Activated naive CD4-positive, alpha-beta T cell treated with anti-CD3 and anti-CD28 coated beads for 36 hours (primary cell): ENCODE data around the gene TMOD4. TPM values are rescaled to one million over a fixed set of nuclear protein-coding genes. Genes with fewer than 3 reads are reported as not detected.
"Not testable (repeated sequence)": the region's sequence is repeated elsewhere in the genome, so short reads cannot be mapped to it uniquely, and the experiment has no call there.

ENCODE experiments used
- CTCF ChIA-PET: fragments of 350-600 bp; sonication (Branson Sonifier 250); formaldehyde crosslinking; loops from one replicate; lab custom pipeline; 2021; ENCODE audit warnings: antibody characterized with exemption; lab: Charles Lee
- DNase-seq: peaks from one replicate; pipeline ENCODE4 v3.0.0-alpha.2; 2020
- H3K27ac Mint-ChIP-seq: one replicate; pipeline ENCODE4 v1.8.0; 2021; ENCODE audit warnings: mild to moderate bottlenecking, mixed read lengths
- H3K27me3 Mint-ChIP-seq: one replicate; pipeline ENCODE4 v1.8.0; 2021; ENCODE audit warnings: low read depth, mixed read lengths
- H3K36me3 Mint-ChIP-seq: one replicate; pipeline ENCODE4 v1.8.0; 2021; ENCODE audit warnings: low read depth, mixed read lengths
- H3K4me1 Mint-ChIP-seq: one replicate; pipeline ENCODE4 v1.8.0; 2021; ENCODE audit warnings: low read depth, mixed read lengths
- H3K4me3 Mint-ChIP-seq: one replicate; pipeline ENCODE4 v1.8.0; 2021; ENCODE audit warnings: mild to moderate bottlenecking, moderate library complexity, mixed read lengths
- H3K9me3 Mint-ChIP-seq: one replicate; pipeline ENCODE4 v1.8.0; 2021; ENCODE audit warnings: mixed read lengths
- intact Hi-C: fragments of 100-400 bp; cut with micrococcal nuclease; formaldehyde crosslinking; loops from one replicate; pipeline ENCODE4 v1.15.1; 2023
- total RNA-seq, 2 experiments: library from RNA; stranded (reverse); gene quantifications; one replicate each; pipeline ENCODE4 v1.2.3, GENCODE V29; 2021

The TMOD4 gene
- total RNA-seq = 1 to 10 TPM in 1 of 2 experiments, under 1 TPM in 1; 0.98 to 1.1 TPM

DNA sequence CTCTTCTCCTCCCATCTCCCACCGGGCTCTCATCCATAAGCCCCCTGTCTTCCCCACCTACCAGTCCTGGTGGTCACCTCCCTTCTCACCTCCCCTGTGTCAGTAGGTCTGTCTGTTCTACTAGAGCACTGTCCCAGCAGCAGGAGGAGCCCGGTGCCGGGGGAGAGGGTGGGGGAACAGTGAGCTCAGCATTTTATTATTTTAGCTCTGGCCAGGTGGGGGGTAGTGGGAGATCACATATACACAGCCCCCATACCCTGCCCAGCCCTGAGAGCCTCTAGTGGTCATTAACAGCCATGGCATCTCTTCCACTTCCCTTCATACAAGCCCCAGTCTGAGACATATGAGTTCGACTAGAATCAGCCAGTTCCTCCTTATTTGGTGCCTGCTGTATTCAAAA is at the start of gene TMOD4:
TMOD4 (minus strand) TSS at position 119 of the 400 bp plus-strand sequence. CDS start 1,106 bp downstream, outside the sequence.
- CTCF ChIA-PET = interaction anchor here (0.7 to 1.8 kb wide), 4 partner anchors 9 to 76 kb away, joined by 3 to 5 read pairs (median 4); partner anchors contain the start of genes LYSMD1 and SCNM1
- H3K27ac Mint-ChIP-seq = peak within 1 kb of the TSS; percentile 63
- H3K36me3 Mint-ChIP-seq = peaks cover 29% of the 10 kb centered on the region
- H3K4me3 Mint-ChIP-seq = no peak within 1 kb of the TSS
- H3K4me1 Mint-ChIP-seq = no peaks in the 10 kb centered on the region
- DNase-seq = no peak
- no peaks in the 10 kb centered on the region for H3K9me3 Mint-ChIP-seq
- intact Hi-C loops = no loop called here
- H3K27me3 Mint-ChIP-seq = no peaks in the 10 kb centered on the region

DNA sequence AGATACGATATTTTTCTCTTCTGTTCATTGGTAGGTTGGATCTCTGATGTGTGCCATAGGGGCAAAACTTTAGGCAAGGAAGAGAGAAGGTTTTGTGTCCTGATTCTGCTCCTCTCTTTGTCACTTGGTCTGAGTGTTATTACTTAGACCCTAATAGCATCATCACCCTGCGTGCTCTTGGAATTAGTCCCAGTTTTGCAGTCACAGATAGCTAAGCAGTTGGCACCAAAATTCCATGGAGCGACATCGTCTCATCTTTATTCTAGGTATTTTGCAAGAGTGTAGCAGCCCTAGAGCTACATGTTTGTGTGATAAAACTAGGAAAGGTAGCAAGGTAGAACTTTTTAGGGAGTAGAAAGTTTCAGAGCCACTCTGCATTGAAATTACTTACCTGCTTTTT is 46.3 kb upstream of the TMOD4 start:
- intact Hi-C loops = no loop called here
- peaks cover 12% of the 10 kb centered on the region for H3K4me1 Mint-ChIP-seq
- H3K9me3 Mint-ChIP-seq = no peaks in the 10 kb centered on the region
- H3K36me3 Mint-ChIP-seq = peaks cover 12% of the 10 kb centered on the region
- CTCF ChIA-PET = no interaction called here
- H3K27me3 Mint-ChIP-seq = no peaks in the 10 kb centered on the region
- no peak overlapping the region for H3K27ac Mint-ChIP-seq
- DNase-seq = no peak
- no peak overlapping the region for H3K4me3 Mint-ChIP-seq

DNA sequence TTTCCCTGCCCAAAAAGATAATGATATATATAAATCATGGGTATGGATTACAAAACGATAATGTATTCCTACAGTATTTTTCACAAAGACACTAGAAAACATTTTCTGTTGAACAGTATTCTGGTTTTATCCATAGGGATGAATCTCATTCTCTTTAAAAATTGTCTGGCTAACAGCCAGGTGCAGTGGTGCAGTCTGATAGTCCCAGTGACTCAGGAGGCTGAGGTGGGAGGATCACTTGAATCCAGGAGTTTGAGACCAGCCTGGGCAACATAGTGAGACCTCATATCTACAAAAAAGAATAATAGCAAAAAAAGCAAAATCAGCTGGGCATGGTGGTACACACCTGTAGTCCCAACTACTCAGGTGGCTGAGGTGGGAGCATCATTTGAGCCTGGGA is 45.8 kb upstream of the TMOD4 start:
- H3K4me1 Mint-ChIP-seq = peaks cover 13% of the 10 kb centered on the region
- peaks cover 9% of the 10 kb centered on the region for H3K36me3 Mint-ChIP-seq
- no peaks in the 10 kb centered on the region for H3K9me3 Mint-ChIP-seq
- no peak overlapping the region for H3K27ac Mint-ChIP-seq
- H3K4me3 Mint-ChIP-seq = no peak overlapping the region
- no peak for DNase-seq
- intact Hi-C loops = no loop called here
- CTCF ChIA-PET = no interaction called here
- H3K27me3 Mint-ChIP-seq = no peaks in the 10 kb centered on the region

DNA sequence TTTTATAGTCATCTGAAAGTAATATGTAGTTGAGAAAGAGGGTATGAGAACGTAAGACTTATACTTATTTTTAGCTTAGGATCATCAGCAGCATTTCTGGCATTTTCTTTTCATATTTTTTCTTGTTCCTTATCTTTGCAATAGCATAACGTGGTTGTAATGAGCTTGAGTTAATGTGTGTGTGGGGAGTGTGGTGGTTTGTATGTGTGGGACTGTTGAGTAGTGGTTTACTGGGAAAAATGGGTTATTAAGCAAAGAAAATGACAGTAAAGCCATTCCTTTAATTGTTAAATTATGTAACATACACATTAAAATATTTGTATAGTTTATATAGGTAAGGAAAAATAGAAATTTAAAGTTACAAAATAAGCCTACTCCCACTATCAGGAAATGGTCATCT is 37.8 kb upstream of the TMOD4 start:
- Mint-ChIP-seq H3K27me3 (no peaks in the 10 kb centered on the region), H3K36me3 (peaks cover 28% of the 10 kb centered on the region), H3K4me1 (peaks cover 48% of the 10 kb centered on the region), H3K9me3 (no peaks in the 10 kb centered on the region), H3K27ac (no peak overlapping the region), H3K4me3 (no peak overlapping the region)
- DNase-seq = no peak
- CTCF ChIA-PET = interaction anchor here (0.6 to 0.8 kb wide), 3 partner anchors 14 to 696 kb away, joined by 3 to 4 read pairs (median 3); no protein-coding TSS in a partner anchor
- intact Hi-C loops = no loop called here

DNA sequence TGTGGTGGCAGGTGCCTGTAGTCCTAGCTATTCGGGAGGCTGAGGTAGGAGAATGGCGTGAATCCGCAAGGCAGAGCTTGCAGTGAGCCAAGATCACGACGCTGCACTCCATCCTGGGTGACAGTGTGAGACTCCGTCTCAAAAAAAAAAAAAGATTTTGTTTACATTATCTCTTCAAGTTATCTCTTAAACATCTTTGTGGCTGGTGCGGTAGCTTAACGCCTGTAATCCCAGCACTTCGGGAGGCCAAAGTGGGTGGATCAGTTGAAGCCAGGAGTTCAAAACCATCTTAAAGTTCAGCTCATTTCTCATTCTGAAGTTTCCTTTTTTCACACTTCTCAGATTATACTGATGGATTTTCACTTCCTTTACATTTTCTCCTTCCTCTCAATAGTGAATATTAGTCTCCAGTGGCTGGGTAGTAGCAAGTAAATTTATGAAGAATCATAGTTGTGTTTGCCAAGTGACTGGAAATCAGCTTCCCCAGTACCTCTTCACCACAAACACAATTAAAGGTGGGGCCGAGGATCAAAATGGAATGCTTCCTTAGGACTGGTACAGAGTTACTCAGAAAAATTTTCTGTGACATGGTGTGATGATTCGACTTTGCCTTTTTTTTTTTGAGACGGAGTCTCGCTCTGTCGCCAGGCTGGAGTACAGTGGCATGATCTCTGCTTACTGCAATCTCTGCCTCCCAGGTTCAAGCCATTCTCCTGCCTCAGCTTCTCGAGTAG is 36.4 kb upstream of the TMOD4 start:
- no peaks in the 10 kb centered on the region for H3K27me3 Mint-ChIP-seq
- H3K36me3 Mint-ChIP-seq = peaks cover 31% of the 10 kb centered on the region
- intact Hi-C loops = no loop called here
- peak; percentile 22 for DNase-seq
- no peak overlapping the region for H3K4me3 Mint-ChIP-seq
- peaks cover 41% of the 10 kb centered on the region for H3K4me1 Mint-ChIP-seq
- no peaks in the 10 kb centered on the region for H3K9me3 Mint-ChIP-seq
- CTCF ChIA-PET = interaction anchor here (0.6 to 1.3 kb wide), 6 partner anchors 13 to 189 kb away, joined by 3 to 6 read pairs (median 4); partner anchors contain the start of genes PIP5K1A, PSMD4 and VPS72
- peak overlapping the region; percentile 51 for H3K27ac Mint-ChIP-seq

DNA sequence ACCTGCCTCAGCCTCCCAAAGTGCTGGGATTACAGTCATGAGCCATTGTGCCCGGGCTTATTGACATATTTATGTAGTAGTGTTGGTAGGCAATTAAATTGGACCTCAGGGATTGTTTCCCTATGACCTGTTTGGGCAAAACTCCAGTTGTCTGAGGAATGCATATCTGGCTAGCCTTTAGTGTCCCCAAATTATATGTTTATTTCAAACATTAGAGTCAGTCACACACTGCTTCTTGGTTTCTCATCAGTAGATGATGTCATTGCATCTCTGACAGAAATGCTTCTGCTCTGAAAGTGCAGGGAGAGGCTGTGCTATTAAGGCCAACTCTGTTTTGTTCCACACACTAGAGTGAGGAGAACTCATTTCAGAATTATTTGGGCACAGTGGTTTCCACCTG is 35.0 kb upstream of the TMOD4 start:
- Mint-ChIP-seq H3K9me3 (no peaks in the 10 kb centered on the region), H3K4me1 (peaks cover 39% of the 10 kb centered on the region), H3K27ac (no peak overlapping the region), H3K4me3 (no peak overlapping the region), H3K36me3 (peaks cover 33% of the 10 kb centered on the region), H3K27me3 (no peaks in the 10 kb centered on the region)
- intact Hi-C loops = no loop called here
- CTCF ChIA-PET = interaction anchor here (1.3 kb wide), 1 partner anchor 21 kb away, joined by 3 read pairs; the partner anchor contains the start of gene VPS72
- no peak for DNase-seq

DNA sequence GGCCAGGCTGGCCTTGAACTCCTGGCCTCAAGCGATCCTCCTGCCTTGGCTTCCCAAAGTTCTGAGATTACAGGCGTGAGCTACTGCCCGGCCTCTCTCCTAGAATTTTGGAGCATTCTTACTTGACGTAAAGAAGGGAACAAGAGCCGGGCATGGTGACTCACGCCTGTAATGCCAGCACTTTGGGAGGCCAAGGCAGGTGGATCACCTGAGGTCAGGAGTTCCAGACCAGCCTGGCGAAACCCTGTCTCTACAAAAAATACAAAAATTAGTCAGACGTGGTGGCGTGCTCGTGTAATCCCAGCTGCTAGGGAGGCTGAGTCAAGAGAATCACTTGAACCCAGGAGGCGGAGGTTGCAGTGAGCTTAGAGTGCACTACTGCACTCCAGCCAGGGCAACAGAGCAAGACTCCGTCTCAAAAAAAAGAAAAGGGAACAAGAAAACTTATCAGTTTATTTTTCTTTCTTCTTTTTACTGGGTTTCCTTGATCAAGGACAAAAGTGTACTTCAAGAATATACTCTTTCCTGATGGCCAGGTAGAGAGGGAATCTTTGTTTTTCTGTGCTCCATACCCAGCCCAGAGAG is 29.7 kb upstream of the TMOD4 start:
- DNase-seq, H3K4me3 Mint-ChIP-seq, CTCF ChIA-PET, H3K9me3 Mint-ChIP-seq, intact Hi-C loops, H3K27ac Mint-ChIP-seq, H3K27me3 Mint-ChIP-seq: not testable (repeated sequence)
- peaks cover 35% of the 10 kb centered on the region for H3K4me1 Mint-ChIP-seq
- H3K36me3 Mint-ChIP-seq = peaks cover 27% of the 10 kb centered on the region

DNA sequence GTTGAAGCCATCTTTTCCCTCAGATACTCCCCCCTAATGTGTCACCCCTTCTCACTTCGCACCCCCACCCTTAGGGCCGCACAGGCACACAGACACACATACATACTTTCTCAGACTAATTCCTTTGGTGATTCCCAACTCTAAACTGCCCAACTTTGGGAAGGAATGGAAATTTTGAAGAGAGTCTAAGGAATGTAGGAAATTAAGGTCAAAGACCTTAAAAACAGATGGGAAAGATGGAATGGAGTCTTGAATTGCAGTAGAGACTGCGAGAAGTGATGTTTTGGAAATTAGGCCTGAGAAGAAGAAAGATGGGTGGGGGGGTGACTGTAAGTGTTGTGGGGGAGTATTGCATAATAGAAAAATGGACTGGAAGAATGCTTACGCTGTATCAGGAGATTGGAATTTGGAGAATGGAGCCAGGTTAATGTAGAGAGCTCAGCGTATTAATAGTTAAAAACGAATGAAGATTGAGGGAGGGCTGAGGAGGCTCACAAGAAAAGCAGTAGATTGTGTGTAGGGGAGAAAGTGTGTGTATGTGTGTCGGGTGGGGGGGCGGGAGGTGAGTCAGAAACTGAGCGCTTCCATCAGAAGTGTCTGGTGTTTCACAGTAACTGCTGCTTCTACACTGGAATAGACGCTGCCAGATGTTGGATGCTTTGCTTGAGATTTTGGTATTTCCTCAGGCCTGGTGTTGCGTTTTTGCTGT is 24.2 kb upstream of the TMOD4 start:
- intact Hi-C loops = loop anchor here (5.0 to 10.0 kb wide), 5 partner anchors 127 to 847 kb away; partner anchors contain the start of genes C2CD4D, PI4KB, POGZ and RORC
- H3K27ac Mint-ChIP-seq = peak overlapping the region; percentile 99
- CTCF ChIA-PET = interaction anchor here (1.2 to 1.8 kb wide), 3 partner anchors 52 to 141 kb away, joined by 3 to 6 read pairs (median 3); no protein-coding TSS in a partner anchor
- no peak for DNase-seq
- peak overlapping the region; percentile 99 for H3K4me3 Mint-ChIP-seq
- H3K27me3 Mint-ChIP-seq = no peaks in the 10 kb centered on the region
- peaks cover 20% of the 10 kb centered on the region for H3K36me3 Mint-ChIP-seq
- peaks cover 49% of the 10 kb centered on the region for H3K4me1 Mint-ChIP-seq
- no peaks in the 10 kb centered on the region for H3K9me3 Mint-ChIP-seq

DNA sequence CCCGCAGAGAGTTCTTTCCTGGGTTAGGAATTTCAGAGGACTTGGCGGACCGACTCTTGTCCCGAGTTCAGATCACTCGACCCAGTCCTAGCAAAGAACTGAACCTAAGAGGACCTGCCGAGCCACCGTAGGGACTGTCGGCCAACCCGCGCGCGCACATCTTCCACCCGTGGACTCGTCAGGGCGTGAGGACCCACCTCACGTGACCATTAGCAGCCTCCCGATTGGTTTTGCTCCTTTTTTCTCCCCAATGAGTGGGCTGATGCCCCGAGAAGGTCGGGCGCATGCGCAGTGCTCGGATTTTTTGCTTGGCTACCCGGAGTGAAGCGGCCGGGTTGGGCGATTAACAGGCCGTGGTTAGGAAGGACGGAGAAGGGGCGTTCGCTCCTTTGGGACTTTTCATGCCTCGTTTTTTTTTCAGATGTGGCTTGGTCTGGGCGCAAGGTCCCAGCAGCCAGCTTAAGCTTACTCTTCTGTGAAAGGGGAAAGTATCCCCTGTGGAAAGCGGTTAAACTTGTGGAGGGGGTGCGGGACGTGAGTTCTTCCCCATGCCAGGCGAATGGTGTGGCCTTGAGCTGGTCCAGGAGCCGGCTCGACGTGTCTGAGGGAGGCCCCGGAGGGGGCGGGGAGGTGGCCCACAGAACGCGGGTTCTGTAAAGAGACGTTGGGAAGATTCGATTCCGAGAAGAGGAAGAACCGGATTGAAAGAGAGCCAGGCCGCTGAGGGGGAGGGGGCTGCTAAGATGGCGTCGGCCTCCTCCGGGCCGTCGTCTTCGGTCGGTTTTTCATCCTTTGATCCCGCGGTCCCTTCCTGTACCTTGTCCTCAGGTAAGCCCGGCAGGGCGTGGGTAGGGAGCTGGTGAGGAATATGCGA is 22.7 kb upstream of the TMOD4 start, which contains the start of gene PIP5K1A:
PIP5K1A (plus strand) TSS at position 299 of the 874 bp plus-strand sequence; CDS start at position 744, 445 bp downstream.
- H3K9me3 Mint-ChIP-seq = no peaks in the 10 kb centered on the region
- intact Hi-C loops = loop anchor here (1.0 to 10.0 kb wide), 12 partner anchors 8 to 849 kb away; partner anchors contain the start of genes C2CD4D, PI4KB, POGZ and PSMB4
- peak within 1 kb of the TSS; percentile 99 for H3K4me3 Mint-ChIP-seq
- CTCF ChIA-PET = interaction anchor here (0.7 to 1.4 kb wide), 6 partner anchors 8 to 597 kb away, joined by 3 to 4 read pairs (median 4); partner anchors contain the start of gene PSMD4
- H3K36me3 Mint-ChIP-seq = peaks cover 20% of the 10 kb centered on the region
- no peaks in the 10 kb centered on the region for H3K27me3 Mint-ChIP-seq
- peaks cover 39% of the 10 kb centered on the region for H3K4me1 Mint-ChIP-seq
- peak; percentile 99 for DNase-seq
- H3K27ac Mint-ChIP-seq = peak within 1 kb of the TSS; percentile 99

DNA sequence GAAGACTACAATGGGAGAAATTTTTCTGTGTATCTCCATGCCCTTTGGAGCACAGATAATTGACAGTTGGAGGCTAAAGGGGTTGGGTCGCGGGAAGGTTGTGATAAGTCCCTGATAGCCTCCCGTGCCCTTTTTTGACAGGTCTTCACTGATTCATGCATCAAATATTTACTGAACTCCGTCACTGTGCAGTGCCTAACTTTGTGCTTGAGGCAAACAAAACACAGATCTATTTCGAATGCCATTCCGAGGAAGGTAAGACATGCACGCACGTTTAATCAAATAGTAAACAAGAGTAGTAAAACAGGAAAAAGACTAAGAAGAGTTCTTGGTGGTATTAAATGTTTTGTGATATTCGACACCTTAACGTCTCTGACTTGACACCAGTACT is 22.1 kb upstream of the TMOD4 start:
- DNase-seq = no peak
- intact Hi-C loops = loop anchor here (1.0 to 10.0 kb wide), 12 partner anchors 8 to 849 kb away; partner anchors contain the start of genes C2CD4D, PI4KB, POGZ and PSMB4
- H3K4me1 Mint-ChIP-seq = peaks cover 37% of the 10 kb centered on the region
- no peaks in the 10 kb centered on the region for H3K27me3 Mint-ChIP-seq
- H3K4me3 Mint-ChIP-seq = peak overlapping the region; percentile 99
- H3K9me3 Mint-ChIP-seq = no peaks in the 10 kb centered on the region
- peak overlapping the region; percentile 99 for H3K27ac Mint-ChIP-seq
- peaks cover 20% of the 10 kb centered on the region for H3K36me3 Mint-ChIP-seq
- CTCF ChIA-PET = interaction anchor here (1.2 to 1.4 kb wide), 2 partner anchors 14 to 143 kb away, joined by 3 to 4 read pairs; no protein-coding TSS in a partner anchor

DNA sequence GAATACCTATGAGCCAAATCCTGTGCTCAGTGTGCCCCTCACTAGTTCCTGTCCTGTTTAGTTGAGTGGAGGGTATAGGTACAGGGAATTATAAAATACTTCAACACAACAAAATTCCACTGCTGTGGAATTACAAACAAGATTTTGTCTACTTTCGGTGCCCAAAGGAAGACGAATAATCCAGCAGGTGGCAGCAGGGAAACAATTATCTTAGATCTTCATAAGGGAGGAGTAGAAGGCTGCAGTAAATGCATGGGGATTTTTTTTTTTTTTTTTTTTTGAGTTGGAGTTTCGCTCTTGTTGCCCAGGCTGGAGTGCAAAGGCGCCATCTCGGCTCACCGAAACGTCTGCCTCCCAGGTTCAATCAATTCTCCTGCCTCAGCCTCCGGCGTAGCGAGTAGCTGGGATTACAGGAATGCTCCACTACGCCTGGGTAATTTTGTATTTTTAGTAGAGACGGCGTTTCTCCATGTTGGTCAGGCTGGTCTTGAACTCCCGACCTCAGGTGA is 20.6 kb upstream of the TMOD4 start:
- Mint-ChIP-seq H3K27me3 (no peaks in the 10 kb centered on the region), H3K4me3 (no peak overlapping the region), H3K36me3 (peaks cover 13% of the 10 kb centered on the region), H3K27ac (no peak overlapping the region), H3K4me1 (peaks cover 27% of the 10 kb centered on the region), H3K9me3 (no peaks in the 10 kb centered on the region)
- intact Hi-C loops = loop anchor here (1.0 to 10.0 kb wide), 6 partner anchors 55 to 851 kb away; partner anchors contain the start of genes C2CD4D, PI4KB, POGZ and RORC
- peak; percentile 82 for DNase-seq
- CTCF ChIA-PET = interaction anchor here (0.7 to 1.9 kb wide), 6 partner anchors 55 to 202 kb away, joined by 3 to 14 read pairs (median 3); no protein-coding TSS in a partner anchor
